Fibroblast of pulmonary artery (primary cell): Measurements from ENCODE around the gene ZC3H7A.
A peak's percentile ranks its signal among the peaks of the same experiment; 100 is the strongest.

Experiments used
- DNase-seq: peaks from one replicate; pipeline ENCODE4 v3.0.0-alpha.2; 2010; ENCODE audit warnings: low read depth
- H3K4me3 ChIP-seq: replicated peaks from 2 replicates; pipeline ENCODE4 v1.5.1; 2011; ENCODE audit warnings: low read depth, mild to moderate bottlenecking, control low read depth, low read length, moderate library complexity
- TF ChIP-seq, protein P1 (sequence below): IDR thresholded peaks from 2 replicates; pipeline ENCODE4 v1.5.1; 2011; ENCODE audit warnings: mild to moderate bottlenecking, control low read depth, low read length, inconsistent platforms; ENCODE audit errors: missing control alignments

Gene ZC3H7A

GRCh38 chr16:11742536-11743307 is 54.3 kb downstream of the ZC3H7A start, which contains the start of gene TXNDC11:
TXNDC11 (minus strand) TSS chr16:11742857; CDS start chr16:11742730, 127 bp downstream.
- peak within 1 kb of the TSS; percentile 91 for H3K4me3 ChIP-seq
- TF ChIP-seq, protein P1, sequence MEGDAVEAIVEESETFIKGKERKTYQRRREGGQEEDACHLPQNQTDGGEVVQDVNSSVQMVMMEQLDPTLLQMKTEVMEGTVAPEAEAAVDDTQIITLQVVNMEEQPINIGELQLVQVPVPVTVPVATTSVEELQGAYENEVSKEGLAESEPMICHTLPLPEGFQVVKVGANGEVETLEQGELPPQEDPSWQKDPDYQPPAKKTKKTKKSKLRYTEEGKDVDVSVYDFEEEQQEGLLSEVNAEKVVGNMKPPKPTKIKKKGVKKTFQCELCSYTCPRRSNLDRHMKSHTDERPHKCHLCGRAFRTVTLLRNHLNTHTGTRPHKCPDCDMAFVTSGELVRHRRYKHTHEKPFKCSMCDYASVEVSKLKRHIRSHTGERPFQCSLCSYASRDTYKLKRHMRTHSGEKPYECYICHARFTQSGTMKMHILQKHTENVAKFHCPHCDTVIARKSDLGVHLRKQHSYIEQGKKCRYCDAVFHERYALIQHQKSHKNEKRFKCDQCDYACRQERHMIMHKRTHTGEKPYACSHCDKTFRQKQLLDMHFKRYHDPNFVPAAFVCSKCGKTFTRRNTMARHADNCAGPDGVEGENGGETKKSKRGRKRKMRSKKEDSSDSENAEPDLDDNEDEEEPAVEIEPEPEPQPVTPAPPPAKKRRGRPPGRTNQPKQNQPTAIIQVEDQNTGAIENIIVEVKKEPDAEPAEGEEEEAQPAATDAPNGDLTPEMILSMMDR, result no peak
- DNase-seq, result peak; percentile 99

DNA sequence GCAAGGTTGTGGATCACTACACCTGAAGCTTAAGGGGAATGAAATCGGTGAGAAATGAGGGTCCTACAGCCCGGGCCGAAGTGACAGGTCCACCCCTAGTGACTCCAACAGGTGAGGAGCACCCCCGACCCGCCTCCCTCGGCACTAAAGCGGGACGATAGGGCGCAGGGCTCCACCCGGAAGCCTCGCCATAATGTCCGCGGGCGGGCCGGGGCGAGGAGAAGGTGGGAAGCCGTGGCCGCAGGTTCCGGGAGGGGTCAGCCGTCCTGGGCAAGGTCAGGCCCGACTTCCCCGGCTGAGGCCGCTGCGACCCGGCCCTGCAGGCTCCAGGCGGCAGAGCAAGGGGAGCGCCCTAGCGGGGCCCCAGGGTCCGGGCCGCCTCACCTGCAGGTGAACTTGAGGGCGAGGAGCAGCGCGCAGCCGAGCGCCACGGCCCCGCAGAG is 54.9 kb downstream of the ZC3H7A start:
- DNase-seq, result no peak
- TF ChIP-seq, protein P1, result no peak
- H3K4me3 ChIP-seq, result peak overlapping the region; percentile 91

DNA sequence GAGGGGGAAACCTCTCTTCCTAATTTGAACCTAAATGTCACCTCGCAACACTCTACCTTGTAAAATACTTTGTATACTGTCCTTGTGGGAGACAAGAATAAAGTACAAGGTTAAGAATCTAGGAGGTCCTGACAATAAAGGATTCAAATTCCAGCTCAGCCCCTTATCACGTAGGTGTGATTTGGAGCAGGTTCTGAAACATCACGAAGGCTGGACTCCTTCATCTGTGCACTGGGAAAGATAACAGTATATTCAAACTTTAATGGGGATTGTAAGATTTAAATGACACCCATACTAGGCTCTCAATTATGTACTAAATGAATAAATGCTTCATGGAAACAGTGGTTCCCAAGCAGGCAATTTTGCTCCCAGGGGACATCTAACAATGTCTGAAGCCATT is 56.5 kb downstream of the ZC3H7A start:
- H3K4me3 ChIP-seq, result peak overlapping the region; percentile 91
- DNase-seq, result no peak

DNA sequence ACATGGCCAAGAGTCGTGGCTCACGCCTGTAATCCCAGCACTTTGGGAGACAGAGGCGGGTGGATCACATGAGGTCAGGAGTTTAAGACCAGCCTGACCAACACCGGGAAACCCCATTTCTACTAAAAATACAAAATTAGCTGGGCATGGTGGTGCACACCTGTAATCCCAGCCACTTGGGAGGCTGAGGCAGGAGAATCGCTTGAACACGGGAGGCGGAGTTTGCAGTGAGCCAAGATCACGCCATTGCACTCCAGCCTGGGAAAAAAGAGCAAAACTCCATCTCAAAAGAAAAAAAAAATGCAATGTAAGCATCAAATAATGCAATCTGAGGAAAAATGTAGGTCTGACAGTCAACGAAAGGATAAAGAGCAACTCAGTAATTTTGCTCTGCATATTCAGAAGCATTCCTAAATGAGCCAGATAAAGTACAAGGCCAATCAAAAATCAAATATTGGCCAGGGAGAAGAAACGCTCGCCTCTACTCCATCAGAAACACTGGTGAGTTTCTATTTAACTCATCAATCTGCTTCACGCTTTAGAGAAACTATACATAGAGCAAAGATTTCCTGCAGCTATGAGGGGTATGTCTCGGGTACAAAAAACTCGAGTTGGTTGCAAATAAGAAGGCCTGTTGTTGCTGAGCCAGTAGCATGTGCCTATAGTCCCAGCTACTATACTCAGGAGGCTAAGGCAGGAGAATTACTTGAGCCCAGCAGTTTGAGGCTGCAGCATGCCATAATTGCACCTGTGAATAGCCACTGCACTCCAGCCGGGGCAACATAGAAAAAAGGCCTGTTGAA is 58.1 kb downstream of the ZC3H7A start:
- TF ChIP-seq, protein P1, result no peak
- no peak for DNase-seq
- H3K4me3 ChIP-seq, result no peak overlapping the region

More for the DNA sequence above, 56.5 kb downstream of the ZC3H7A start:
- TF ChIP-seq, protein P1, result no peak

DNA sequence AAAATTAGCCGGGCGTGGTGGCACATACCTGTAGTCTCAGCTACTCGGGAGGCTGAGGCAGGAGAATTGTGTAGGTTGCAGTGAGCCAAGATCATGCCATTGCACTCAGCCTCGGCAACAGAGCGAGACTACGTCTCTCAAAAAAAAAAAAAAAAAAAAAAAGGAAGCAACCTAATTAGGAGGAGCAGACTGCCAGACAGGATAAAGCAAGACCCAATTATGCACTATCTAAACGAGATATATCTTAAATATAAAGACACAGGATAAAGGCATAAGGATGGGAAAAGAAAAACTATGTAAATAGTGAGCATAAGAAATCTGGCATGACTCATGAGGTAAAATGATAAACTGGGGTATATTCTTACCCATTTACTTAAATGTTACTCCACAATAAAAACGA is 59.3 kb downstream of the ZC3H7A start:
- TF ChIP-seq, protein P1, result no peak
- no peak for DNase-seq
- no peak overlapping the region for H3K4me3 ChIP-seq

GRCh38 chr16:11736903-11737302 is 60.2 kb downstream of the ZC3H7A start:
- no peak for DNase-seq
- TF ChIP-seq, protein P1, result no peak
- H3K4me3 ChIP-seq, result no peak overlapping the region
